ENCODE measurements around the gene CHSY1.

DNA sequence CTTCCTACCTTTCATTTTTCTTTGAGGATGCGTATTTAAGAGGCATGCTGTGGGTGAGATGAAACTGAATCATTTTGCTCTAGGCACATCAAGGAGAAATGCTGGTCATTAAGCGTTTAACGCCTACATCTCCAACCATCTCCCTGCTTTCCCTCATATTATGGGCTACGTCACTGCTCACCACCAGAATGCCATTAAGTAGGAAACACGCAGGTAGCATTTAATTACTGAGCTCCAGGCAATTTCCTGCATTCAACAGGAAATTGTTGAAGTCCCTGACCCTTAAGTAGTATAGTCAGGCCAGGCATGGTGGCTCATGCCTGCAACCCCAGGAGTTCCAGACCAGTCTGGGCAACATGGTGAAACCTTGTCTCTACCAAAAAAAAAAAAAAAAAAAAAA, 66.1 kb downstream of the CHSY1 start:
- TF ChIP-seq GATA2 (IDR thresholded peaks at IDR 0.05; ENCODE audit: low read depth, low read length) (no peak), GATA3 (IDR thresholded peaks at IDR 0.05; ENCODE audit: low read depth, low read length) (no peak)

Measured in SH-SY5Y (cell line).